Esophagus squamous epithelium (tissue), 5 donors: Measurements from ENCODE around the gene RPS6KA1. TPM values are rescaled to one million over a fixed set of nuclear protein-coding genes. Genes with fewer than 3 reads are reported as not detected.

Experiments
- DNase-seq: peaks from one replicate; lab custom pipeline; 2025; lab: John Stamatoyannopoulos, UW
- H3K27ac ChIP-seq, 4 donors: fragments of 200-600 bp; sonication (generic); one replicate each; pipeline ENCODE4 v1.5.1; 2016 to 2019; ENCODE audit warnings: mild to moderate bottlenecking in 1 of 4
- H3K27me3 ChIP-seq, 4 donors: fragments of 200-600 bp; sonication (generic); 1 replicate in 3 of 4; 2 replicates in 1 of 4; pipeline versions ENCODE4 v1.5.1 to v1.6.0; 2017 to 2021; ENCODE audit warnings: antibody characterized with exemption in 1 of 4
- H3K36me3 ChIP-seq, 3 donors: fragments of 200-600 bp; sonication (generic); one replicate each; pipeline ENCODE4 v1.5.1; 2016 to 2019
- H3K4me1 ChIP-seq, 3 donors: fragments of 200-600 bp; sonication (generic); one replicate each; pipeline ENCODE4 v1.5.1; 2017 to 2019
- H3K4me3 ChIP-seq, 4 donors: fragments of 200-600 bp; sonication (generic); 1 replicate in 3 of 4; 2 replicates in 1 of 4; pipeline ENCODE4 v1.5.1; 2016 to 2019; ENCODE audit warnings: mild to moderate bottlenecking in 2 of 4, moderate library complexity in 1 of 4
- H3K9me3 ChIP-seq, 3 donors: fragments of 200-600 bp; sonication (generic); one replicate each; pipeline ENCODE4 v1.5.1; 2016 to 2019
- POLR2A ChIP-seq, 4 donors: fragments of 450-650 bp; IDR thresholded peaks; one replicate each; pipeline ENCODE4 v1.6.1; 2017; ENCODE audit warnings: antibody characterized with exemption in 4 of 4, mild to moderate bottlenecking in 4 of 4, moderate library complexity in 3 of 4
- WGBS, 2 donors: methylation state at CpG; one replicate each; pipeline ENCODE4 v1.1.5; 2018; 5-methylcytosine and 5-hydroxymethylcytosine counted together
- intact Hi-C: fragments of 100-400 bp; cut with DNase I; formaldehyde crosslinking; loops from one replicate; pipeline ENCODE4 v1.15.0; 2022
- total RNA-seq, 4 donors: library from RNA; depleted of rRNA; stranded (reverse); fragments of >200 nt; gene quantifications; one replicate each; pipeline ENCODE4 v1.1.0, GENCODE V29; 2016
- TF ChIP-seq, protein P1 (sequence below), 6 experiments: fragments of 450-650 bp in 4 of 6; fragments of 200-600 bp in 2 of 6; sonication (generic) in 2 of 6; IDR thresholded peaks; one replicate each; pipeline ENCODE4 v1.5.1; 2016 to 2019; ENCODE audit warnings: antibody characterized with exemption in 6 of 6, mild to moderate bottlenecking in 4 of 6, moderate library complexity in 4 of 6
- donor health status: DM: yes; HTN: yes; CAD: no.

The RPS6KA1 gene
- total RNA-seq, 4 donors from 2014 or later, result 24.0 to 49.7 (median 37.7) TPM

DNA sequence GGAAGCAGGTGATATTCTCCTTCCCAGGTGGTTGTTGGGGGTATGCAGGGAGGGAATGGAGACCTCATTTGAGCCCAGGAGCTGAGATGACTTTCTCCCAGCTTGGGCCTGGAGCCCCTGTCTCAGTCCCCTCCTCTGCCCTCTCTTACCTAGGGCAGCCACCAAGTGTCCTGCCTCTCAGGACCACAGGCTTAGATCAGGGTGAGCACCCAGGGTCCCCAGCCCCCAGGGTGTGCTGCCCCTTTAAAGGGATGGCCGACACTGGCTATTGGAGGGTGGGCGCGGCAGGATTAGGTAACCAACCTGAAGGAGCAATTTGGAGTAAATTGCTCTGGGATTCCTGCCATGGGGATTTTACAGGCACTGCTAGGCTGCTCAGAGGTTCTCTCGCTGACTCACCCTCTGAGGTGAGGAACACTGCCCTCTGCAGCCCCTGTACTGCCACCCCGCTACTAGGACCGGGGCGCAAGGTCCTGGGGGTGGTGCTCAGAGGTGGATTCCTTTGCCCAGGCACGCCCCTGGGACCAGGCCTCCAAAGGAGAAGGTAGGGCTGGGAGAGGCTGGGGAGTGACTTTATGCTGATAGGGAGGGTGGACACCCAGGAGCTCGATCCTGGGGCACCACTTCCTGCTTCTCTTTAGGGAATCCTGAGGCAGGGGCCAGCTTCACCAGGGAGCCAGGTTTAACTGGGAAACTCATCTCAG lies 1.5 kb downstream of the RPS6KA1 start:
- TF ChIP-seq, protein P1, sequence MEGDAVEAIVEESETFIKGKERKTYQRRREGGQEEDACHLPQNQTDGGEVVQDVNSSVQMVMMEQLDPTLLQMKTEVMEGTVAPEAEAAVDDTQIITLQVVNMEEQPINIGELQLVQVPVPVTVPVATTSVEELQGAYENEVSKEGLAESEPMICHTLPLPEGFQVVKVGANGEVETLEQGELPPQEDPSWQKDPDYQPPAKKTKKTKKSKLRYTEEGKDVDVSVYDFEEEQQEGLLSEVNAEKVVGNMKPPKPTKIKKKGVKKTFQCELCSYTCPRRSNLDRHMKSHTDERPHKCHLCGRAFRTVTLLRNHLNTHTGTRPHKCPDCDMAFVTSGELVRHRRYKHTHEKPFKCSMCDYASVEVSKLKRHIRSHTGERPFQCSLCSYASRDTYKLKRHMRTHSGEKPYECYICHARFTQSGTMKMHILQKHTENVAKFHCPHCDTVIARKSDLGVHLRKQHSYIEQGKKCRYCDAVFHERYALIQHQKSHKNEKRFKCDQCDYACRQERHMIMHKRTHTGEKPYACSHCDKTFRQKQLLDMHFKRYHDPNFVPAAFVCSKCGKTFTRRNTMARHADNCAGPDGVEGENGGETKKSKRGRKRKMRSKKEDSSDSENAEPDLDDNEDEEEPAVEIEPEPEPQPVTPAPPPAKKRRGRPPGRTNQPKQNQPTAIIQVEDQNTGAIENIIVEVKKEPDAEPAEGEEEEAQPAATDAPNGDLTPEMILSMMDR (IDR thresholded peaks at IDR 0.05), result peak in 4 of 6 experiments; percentile 20 to 45 (median 32)
- peak in 1 of 4 donors; percentile 4 for TF ChIP-seq POLR2A (IDR thresholded peaks at IDR 0.05)
- Histone ChIP-seq H3K36me3 (no peaks in the 10 kb centered on the region), H3K4me3 (peak overlapping the region; percentile 63 to 92 (median 84)), H3K4me1 (peaks cover 22 to 44% (median 24%) of the 10 kb centered on the region in 3 donors), H3K27me3 (peaks cover 0 to 24% (median 0%) of the 10 kb centered on the region in 4 donors), H3K27ac (peak overlapping the region; percentile 82 to 91 (median 89)), H3K9me3 (no peaks in the 10 kb centered on the region)
- WGBS, 2 donors, result 0 to 23% methylated on average over 1 to 3 of the region's 9 CpGs
- no peak for DNase-seq
- intact Hi-C loops, result no loop called here

DNA sequence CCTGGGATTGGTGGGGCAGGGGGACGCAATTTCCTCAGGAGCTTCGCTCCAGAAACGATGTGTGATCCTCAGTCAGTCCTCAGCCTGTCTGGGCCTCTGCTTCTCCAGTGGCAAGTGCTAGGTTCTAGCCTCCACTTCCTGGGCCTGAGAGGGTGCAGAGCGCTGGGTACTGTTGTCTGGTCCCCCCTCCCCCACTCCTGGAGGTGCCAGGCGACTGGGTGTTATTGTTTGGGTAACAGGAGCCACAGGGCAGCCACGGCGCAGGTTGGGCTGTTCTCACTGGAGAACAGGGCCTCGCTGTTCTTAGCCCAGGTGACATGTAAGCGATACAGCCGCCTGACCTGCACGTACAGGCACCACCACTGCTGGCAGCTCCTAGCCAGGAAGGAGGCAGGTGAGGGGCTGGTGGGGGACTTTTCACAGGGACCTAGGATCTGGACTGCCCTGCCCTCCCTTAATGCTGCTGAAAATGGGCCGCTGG lies 2.1 kb downstream of the RPS6KA1 start:
- 26 to 89% methylated on average over 1 to 3 of the region's 12 CpGs for WGBS, 2 donors
- intact Hi-C loops, result no loop called here
- Histone ChIP-seq H3K27ac (peak overlapping the region; percentile 82 to 91 (median 89)), H3K9me3 (no peaks in the 10 kb centered on the region), H3K4me1 (peaks cover 22 to 44% (median 24%) of the 10 kb centered on the region in 3 donors), H3K4me3 (peak overlapping the region; percentile 7 to 92 (median 74)), H3K27me3 (peaks cover 0 to 19% (median 0%) of the 10 kb centered on the region in 4 donors), H3K36me3 (peaks cover 0 to 5% (median 0%) of the 10 kb centered on the region in 3 donors)
- no peak for DNase-seq
- TF ChIP-seq POLR2A (IDR thresholded peaks at IDR 0.05), result no peak
- TF ChIP-seq, protein P1 (IDR thresholded peaks at IDR 0.05), result no peak

DNA sequence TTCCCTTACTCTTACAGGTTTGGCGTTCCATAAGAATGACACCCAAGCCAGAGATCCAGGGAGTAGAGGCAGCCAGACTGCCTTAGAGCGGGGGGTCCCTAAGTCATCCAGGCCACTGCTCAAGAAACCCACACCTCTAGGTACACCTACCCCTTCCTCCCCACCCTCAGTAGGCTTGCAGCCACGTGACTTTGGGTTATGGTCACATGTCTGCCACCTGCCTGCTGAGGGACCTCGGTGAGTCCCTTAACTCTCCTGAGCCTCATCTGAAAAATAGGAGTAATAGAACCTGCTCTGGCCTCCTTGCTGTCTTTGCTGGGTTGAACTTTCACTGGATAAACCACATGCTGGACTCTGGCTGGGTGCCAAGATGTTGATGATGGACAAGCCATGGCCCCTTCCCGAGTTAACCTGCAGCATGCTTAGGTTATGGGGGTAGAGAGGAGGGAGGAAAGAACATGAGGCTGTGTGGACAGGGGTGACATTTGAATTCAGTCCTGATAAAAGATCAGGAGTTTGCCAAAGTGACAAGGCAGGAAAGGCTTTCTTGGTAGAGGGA lies 4.5 kb downstream of the RPS6KA1 start:
- H3K4me3 ChIP-seq, result no peak overlapping the region
- H3K9me3 ChIP-seq, result no peaks in the 10 kb centered on the region
- no peak for DNase-seq
- 73 to 88% methylated on average over 3 to 4 of the region's 5 CpGs for WGBS, 2 donors
- peaks cover 0 to 14% (median 0%) of the 10 kb centered on the region in 3 donors for H3K36me3 ChIP-seq
- intact Hi-C loops, result no loop called here
- TF ChIP-seq, protein P1 (IDR thresholded peaks at IDR 0.05), result no peak
- TF ChIP-seq POLR2A (IDR thresholded peaks at IDR 0.05), result no peak
- H3K27ac ChIP-seq, result no peak overlapping the region
- H3K27me3 ChIP-seq, result peaks cover 0 to 1% (median 0%) of the 10 kb centered on the region in 4 donors
- H3K4me1 ChIP-seq, result peaks cover 22 to 52% (median 24%) of the 10 kb centered on the region in 3 donors

DNA sequence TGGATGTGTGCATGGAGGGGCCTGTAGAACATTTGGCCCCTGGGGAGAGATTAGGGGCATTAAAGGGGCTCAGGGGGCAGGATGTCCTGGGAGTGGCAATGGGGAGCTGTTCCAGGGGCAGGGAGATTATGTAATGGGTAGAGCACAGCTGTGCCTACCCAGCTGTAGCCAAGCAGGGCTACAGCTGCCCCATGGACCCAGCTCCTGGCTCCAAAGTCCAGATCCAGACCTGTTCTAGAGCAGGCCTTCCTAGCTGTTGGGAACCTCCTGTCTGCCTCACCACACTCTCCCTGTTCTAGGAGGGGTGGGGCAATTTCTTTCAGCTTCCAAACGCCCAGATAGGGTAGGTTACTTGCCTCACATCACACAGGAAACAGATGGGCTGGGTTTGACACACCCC lies 5.6 kb downstream of the RPS6KA1 start:
- WGBS, 2 donors, result no CpG with 5 or more reads among the region's 1 CpG
- TF ChIP-seq, protein P1 (IDR thresholded peaks at IDR 0.05), result no peak
- peaks cover 0 to 14% (median 0%) of the 10 kb centered on the region in 3 donors for H3K36me3 ChIP-seq
- DNase-seq, result no peak
- intact Hi-C loops, result no loop called here
- H3K27ac ChIP-seq, result no peak overlapping the region
- peaks cover 21 to 56% (median 24%) of the 10 kb centered on the region in 3 donors for H3K4me1 ChIP-seq
- H3K4me3 ChIP-seq, result no peak overlapping the region
- no peaks in the 10 kb centered on the region for H3K27me3 ChIP-seq
- no peaks in the 10 kb centered on the region for H3K9me3 ChIP-seq

DNA sequence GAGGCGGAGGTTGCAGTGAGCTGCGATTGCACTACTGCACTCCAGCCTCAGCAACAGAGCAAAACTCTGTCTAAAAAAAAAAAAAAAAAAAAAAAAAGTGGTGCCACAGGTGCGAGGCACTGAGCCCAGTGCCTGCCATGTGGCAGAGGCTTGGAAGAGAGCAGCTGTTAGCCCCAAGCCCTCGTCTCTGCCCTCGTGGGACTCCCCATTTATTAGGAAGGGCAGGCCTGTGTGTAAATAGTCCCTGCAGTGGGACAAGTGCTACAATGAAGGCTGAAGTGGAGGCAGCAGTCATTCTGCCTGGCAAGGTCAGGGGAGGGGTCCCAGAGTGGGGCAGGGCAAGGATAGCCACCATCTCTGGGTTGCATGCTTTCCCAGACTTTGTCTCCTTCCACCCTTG lies 6.5 kb downstream of the RPS6KA1 start:
- 62 to 76% methylated on average over 3 of the region's 5 CpGs for WGBS, 2 donors
- Histone ChIP-seq H3K27me3 (no peaks in the 10 kb centered on the region), H3K4me1 (peaks cover 13 to 52% (median 15%) of the 10 kb centered on the region in 3 donors), H3K9me3 (no peaks in the 10 kb centered on the region), H3K27ac (no peak overlapping the region), H3K4me3 (no peak overlapping the region), H3K36me3 (peaks cover 0 to 14% (median 0%) of the 10 kb centered on the region in 3 donors)
- no peak for DNase-seq
- intact Hi-C loops, result no loop called here
- TF ChIP-seq POLR2A (IDR thresholded peaks at IDR 0.05), result no peak
- TF ChIP-seq, protein P1 (IDR thresholded peaks at IDR 0.05), result no peak
